ENCODE results near the gene SLC39A11.

Gene SLC39A11

GRCh38 chr17:72749119-72749572 lies 343.3 kb downstream of the SLC39A11 start:
- DNase-seq (ENCODE audit: low spot score) = no peak

GRCh38 chr17:72747501-72747900 lies 345.0 kb downstream of the SLC39A11 start:
- no peak for DNase-seq (ENCODE audit: low spot score)

- no peak for DNase-seq (ENCODE audit: low spot score)
Measured at GRCh38 chr17:72745241-72745640, 347.2 kb downstream of the SLC39A11 start.

GRCh38 chr17:72743037-72743467 lies 349.4 kb downstream of the SLC39A11 start:
- no peak for DNase-seq (ENCODE audit: low spot score)

GRCh38 chr17:72737151-72737690 lies 355.3 kb downstream of the SLC39A11 start:
- DNase-seq (ENCODE audit: low spot score) = no peak

GRCh38 chr17:72735592-72735991 lies 356.9 kb downstream of the SLC39A11 start:
- DNase-seq (ENCODE audit: low spot score) = no peak

- no peak for DNase-seq (ENCODE audit: low spot score)
Measured at GRCh38 chr17:72735048-72735447, 357.4 kb downstream of the SLC39A11 start.

GRCh38 chr17:72734613-72735012 lies 357.9 kb downstream of the SLC39A11 start:
- DNase-seq (ENCODE audit: low spot score) = no peak

- DNase-seq (ENCODE audit: low spot score) = no peak
Measured at GRCh38 chr17:72733619-72734282, 358.7 kb downstream of the SLC39A11 start.

GRCh38 chr17:72732893-72733618 lies 359.4 kb downstream of the SLC39A11 start:
- no peak for DNase-seq (ENCODE audit: low spot score)

- no peak for DNase-seq (ENCODE audit: low spot score)
Measured at GRCh38 chr17:72730077-72730476, 362.4 kb downstream of the SLC39A11 start.

- DNase-seq (ENCODE audit: low spot score) = peak; percentile 57
Measured at GRCh38 chr17:72726936-72727335, 365.6 kb downstream of the SLC39A11 start.

GRCh38 chr17:72725433-72726068 lies 366.9 kb downstream of the SLC39A11 start:
- peak; percentile 41 for DNase-seq (ENCODE audit: low spot score)

GRCh38 chr17:72724267-72724666 lies 368.2 kb downstream of the SLC39A11 start:
- DNase-seq (ENCODE audit: low spot score) = no peak

GRCh38 chr17:72723711-72724110 lies 368.8 kb downstream of the SLC39A11 start:
- DNase-seq (ENCODE audit: low spot score) = no peak

GRCh38 chr17:72720494-72720825 lies 372.0 kb downstream of the SLC39A11 start:
- DNase-seq (ENCODE audit: low spot score) = no peak

GRCh38 chr17:72719578-72720493 lies 372.7 kb downstream of the SLC39A11 start:
- DNase-seq (ENCODE audit: low spot score) = peak; percentile 52

- DNase-seq (ENCODE audit: low spot score) = no peak
Measured at GRCh38 chr17:72719206-72719577, 373.3 kb downstream of the SLC39A11 start.

GRCh38 chr17:72717676-72718075 lies 374.8 kb downstream of the SLC39A11 start:
- DNase-seq (ENCODE audit: low spot score) = no peak

- no peak for DNase-seq (ENCODE audit: low spot score)
Measured at GRCh38 chr17:72717276-72717675, 375.2 kb downstream of the SLC39A11 start.

- no peak for DNase-seq (ENCODE audit: low spot score)
Measured at GRCh38 chr17:72715906-72716572, 376.4 kb downstream of the SLC39A11 start.
